Measurements from ENCODE around the gene KRTAP10-4. TPM values are rescaled to one million over a fixed set of nuclear protein-coding genes. Genes with fewer than 3 reads are reported as not detected.
"Not testable (repeated sequence)": the region's sequence is repeated elsewhere in the genome, so short reads cannot be mapped to it uniquely, and the experiment has no call there.

Gene KRTAP10-4
- total and polyA plus RNA-seq, 2 donors (not counting 1 experiment from before 2014, with no cell fraction given), result not detected

GRCh38 chr21:44579833-44580144, 6.3 kb downstream of the KRTAP10-4 start:
- Histone ChIP-seq H3K36me3 (ENCODE audit: control insufficient read depth, insufficient read depth, low read length) (no peaks in the 10 kb centered on the region), H3K4me3 (replicated peaks in 1 of 4; ENCODE audit: control extremely low read depth in 1 of 4, insufficient read depth in 1 of 4, low read depth in 3 of 4, low read length in 4 of 4) (no peak overlapping the region), H3K4me1 (ENCODE audit: control insufficient read depth, extremely low read depth, insufficient read depth, low read length) (no peaks in the 10 kb centered on the region), H3K27me3 (ENCODE audit: control insufficient read depth, insufficient read depth, low read length) (no peaks in the 10 kb centered on the region), H3K79me2 (ENCODE audit: control insufficient read depth, insufficient read depth, low read length) (no peaks in the 10 kb centered on the region), H3K4me2 (ENCODE audit: extremely low read depth, insufficient read depth, low read length) (no peak overlapping the region), H3K27ac (ENCODE audit: insufficient read depth, low read length) (no peak overlapping the region), H4K20me1 (ENCODE audit: control insufficient read depth, extremely low read depth, insufficient read depth, low read length) (no peaks in the 10 kb centered on the region), H3K9ac (ENCODE audit: insufficient read depth, low read length) (no peak overlapping the region), H3K9me3 (ENCODE audit: control insufficient read depth, insufficient read depth, low read depth, low read length) (no peaks in the 10 kb centered on the region), H2AFZ (ENCODE audit: low read length) (no peak overlapping the region)
- DNase-seq (ENCODE audit: low read depth in 2 of 2), result no peak
- TF ChIP-seq CTCF (conservative IDR thresholded peaks at IDR 0.05 in 1 of 2, IDR thresholded peaks at IDR 0.05 in 1 of 2; ENCODE audit: low read depth in 1 of 2, low read length in 2 of 2) (no peak), EZH2 (IDR thresholded peaks at IDR 0.05; ENCODE audit: low read length, missing control alignments) (no peak)

- not testable (repeated sequence) for H3K27ac ChIP-seq (ENCODE audit: insufficient read depth, low read length); H3K4me1 ChIP-seq (ENCODE audit: control insufficient read depth, extremely low read depth, insufficient read depth, low read length); H3K36me3 ChIP-seq (ENCODE audit: control insufficient read depth, insufficient read depth, low read length); H3K4me3 ChIP-seq (replicated peaks in 1 of 4; ENCODE audit: control extremely low read depth in 1 of 4, insufficient read depth in 1 of 4, low read depth in 3 of 4, low read length in 4 of 4); H3K27me3 ChIP-seq (ENCODE audit: control insufficient read depth, insufficient read depth, low read length); H2AFZ ChIP-seq (ENCODE audit: low read length); H4K20me1 ChIP-seq (ENCODE audit: control insufficient read depth, extremely low read depth, insufficient read depth, low read length); DNase-seq (ENCODE audit: low read depth in 2 of 2); H3K9me3 ChIP-seq (ENCODE audit: control insufficient read depth, insufficient read depth, low read depth, low read length); H3K9ac ChIP-seq (ENCODE audit: insufficient read depth, low read length); H3K79me2 ChIP-seq (ENCODE audit: control insufficient read depth, insufficient read depth, low read length); H3K4me2 ChIP-seq (ENCODE audit: extremely low read depth, insufficient read depth, low read length)
These were observed 6.8 kb downstream of the KRTAP10-4 start, which contains the start of gene KRTAP10-5 for GRCh38 chr21:44580231-44580821. Gene KRTAP10-5 (minus strand): TSS chr21:44580604. CDS start chr21:44580578, 26 bp downstream.

GRCh38 chr21:44581158-44581557, 7.6 kb downstream of the KRTAP10-4 start:
- no peak overlapping the region for H3K4me3 ChIP-seq (replicated peaks in 1 of 4; ENCODE audit: control extremely low read depth in 1 of 4, insufficient read depth in 1 of 4, low read depth in 3 of 4, low read length in 4 of 4)
- H2AFZ ChIP-seq (ENCODE audit: low read length), result no peak overlapping the region
- H3K27me3 ChIP-seq (ENCODE audit: control insufficient read depth, insufficient read depth, low read length), result no peaks in the 10 kb centered on the region
- H3K4me2 ChIP-seq (ENCODE audit: extremely low read depth, insufficient read depth, low read length), result no peak overlapping the region
- no peaks in the 10 kb centered on the region for H3K79me2 ChIP-seq (ENCODE audit: control insufficient read depth, insufficient read depth, low read length)
- H4K20me1 ChIP-seq (ENCODE audit: control insufficient read depth, extremely low read depth, insufficient read depth, low read length), result no peaks in the 10 kb centered on the region
- TF ChIP-seq EZH2 (IDR thresholded peaks at IDR 0.05; ENCODE audit: low read length, missing control alignments), result no peak
- TF ChIP-seq CTCF (conservative IDR thresholded peaks at IDR 0.05 in 1 of 2, IDR thresholded peaks at IDR 0.05 in 1 of 2; ENCODE audit: low read depth in 1 of 2, low read length in 2 of 2), result no peak
- H3K36me3 ChIP-seq (ENCODE audit: control insufficient read depth, insufficient read depth, low read length), result no peaks in the 10 kb centered on the region
- H3K9me3 ChIP-seq (ENCODE audit: control insufficient read depth, insufficient read depth, low read depth, low read length), result no peaks in the 10 kb centered on the region
- H3K4me1 ChIP-seq (ENCODE audit: control insufficient read depth, extremely low read depth, insufficient read depth, low read length), result no peaks in the 10 kb centered on the region
- H3K27ac ChIP-seq (ENCODE audit: insufficient read depth, low read length), result no peak overlapping the region
- DNase-seq (ENCODE audit: low read depth in 2 of 2), result no peak
- no peak overlapping the region for H3K9ac ChIP-seq (ENCODE audit: insufficient read depth, low read length)
